Adrenal gland (tissue), 5 donors: ENCODE data around the gene CCAR1.

Experiments
- POLR2A ChIP-seq, 2 donors: fragments of 450-650 bp; IDR thresholded peaks; one replicate each; pipeline ENCODE4 v1.6.1; 2017; ENCODE audit warnings: antibody characterized with exemption in 2 of 2, mild to moderate bottlenecking in 2 of 2, moderate library complexity in 1 of 2
- TF ChIP-seq, protein P1 (sequence below), 6 experiments: fragments of 450-650 bp in 4 of 6; fragments of 200-600 bp in 2 of 6; sonication (generic) in 1 of 6; IDR thresholded peaks; 1 replicate in 5 of 6; 2 replicates in 1 of 6; pipeline versions ENCODE4 v1.5.1 to v1.8.0; 2016 to 2021; ENCODE audit warnings: antibody characterized with exemption in 6 of 6, mild to moderate bottlenecking in 2 of 6, moderate library complexity in 1 of 6
- donor health status: DM: no; HTN: no; CAD: no.

DNA sequence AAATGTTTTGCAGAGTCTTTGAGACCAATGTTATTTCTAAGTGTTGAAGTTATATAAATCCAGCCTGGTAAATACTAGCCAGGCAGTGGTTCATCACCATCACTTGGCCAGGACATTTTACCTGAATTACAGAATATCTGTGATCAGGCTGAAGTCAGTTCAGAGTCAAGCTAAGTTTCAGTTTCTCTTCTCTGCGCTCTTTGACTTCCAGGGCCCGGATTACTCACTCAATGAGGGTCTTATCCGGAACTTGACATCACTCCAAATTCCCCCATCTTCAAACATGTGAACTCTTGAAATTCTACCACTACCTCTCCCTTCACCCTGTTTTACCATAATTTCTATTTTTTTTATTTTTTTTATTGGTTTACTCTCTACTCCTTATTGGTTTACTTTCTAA lies 36.6 kb upstream of the CCAR1 start:
- TF ChIP-seq, protein P1, sequence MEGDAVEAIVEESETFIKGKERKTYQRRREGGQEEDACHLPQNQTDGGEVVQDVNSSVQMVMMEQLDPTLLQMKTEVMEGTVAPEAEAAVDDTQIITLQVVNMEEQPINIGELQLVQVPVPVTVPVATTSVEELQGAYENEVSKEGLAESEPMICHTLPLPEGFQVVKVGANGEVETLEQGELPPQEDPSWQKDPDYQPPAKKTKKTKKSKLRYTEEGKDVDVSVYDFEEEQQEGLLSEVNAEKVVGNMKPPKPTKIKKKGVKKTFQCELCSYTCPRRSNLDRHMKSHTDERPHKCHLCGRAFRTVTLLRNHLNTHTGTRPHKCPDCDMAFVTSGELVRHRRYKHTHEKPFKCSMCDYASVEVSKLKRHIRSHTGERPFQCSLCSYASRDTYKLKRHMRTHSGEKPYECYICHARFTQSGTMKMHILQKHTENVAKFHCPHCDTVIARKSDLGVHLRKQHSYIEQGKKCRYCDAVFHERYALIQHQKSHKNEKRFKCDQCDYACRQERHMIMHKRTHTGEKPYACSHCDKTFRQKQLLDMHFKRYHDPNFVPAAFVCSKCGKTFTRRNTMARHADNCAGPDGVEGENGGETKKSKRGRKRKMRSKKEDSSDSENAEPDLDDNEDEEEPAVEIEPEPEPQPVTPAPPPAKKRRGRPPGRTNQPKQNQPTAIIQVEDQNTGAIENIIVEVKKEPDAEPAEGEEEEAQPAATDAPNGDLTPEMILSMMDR (IDR thresholded peaks at IDR 0.05), result no peak
- TF ChIP-seq POLR2A (IDR thresholded peaks at IDR 0.05), result no peak
